Stimulated activated CD8-positive, alpha-beta memory T cell treated with anti-CD3 and anti-CD28 coated beads, Interleukin-7, amount 100 ng/mL, for 24 hours (primary cell): ENCODE data around the gene ZC3H8.
"Not testable (repeated sequence)": the region's sequence is repeated elsewhere in the genome, so short reads cannot be mapped to it uniquely, and the experiment has no call there.

ENCODE experiments used
- DNase-seq: peaks from one replicate; pipeline ENCODE4 v3.0.0-alpha.2; 2020; ENCODE audit warnings: low read depth

ZC3H8 gene

GRCh38 chr2:112254466-112255240, at the start of gene ZC3H8:
Gene ZC3H8 (minus strand): TSS chr2:112255042. CDS start chr2:112254981, 61 bp downstream.
- DNase-seq = peak; percentile 91

- no peak for DNase-seq
Observed at GRCh38 chr2:112304298-112304941, 49.6 kb upstream of the ZC3H8 start.

GRCh38 chr2:112301973-112302372, 47.1 kb upstream of the ZC3H8 start:
- no peak for DNase-seq

- no peak for DNase-seq
Observed at GRCh38 chr2:112301171-112301584, 46.3 kb upstream of the ZC3H8 start.

- DNase-seq = no peak
Observed at GRCh38 chr2:112296407-112296806, 41.6 kb upstream of the ZC3H8 start.

GRCh38 chr2:112295407-112296078, 40.7 kb upstream of the ZC3H8 start:
- no peak for DNase-seq

- no peak for DNase-seq
Observed at GRCh38 chr2:112293636-112294401, 39.0 kb upstream of the ZC3H8 start.

- no peak for DNase-seq
Observed at GRCh38 chr2:112290648-112291047, 35.8 kb upstream of the ZC3H8 start.

- no peak for DNase-seq
Observed at GRCh38 chr2:112290088-112290487, 35.2 kb upstream of the ZC3H8 start.

GRCh38 chr2:112283535-112283934, 28.7 kb upstream of the ZC3H8 start:
- not testable (repeated sequence) for DNase-seq

- DNase-seq = not testable (repeated sequence)
Observed at GRCh38 chr2:112282066-112282465, 27.2 kb upstream of the ZC3H8 start.

- DNase-seq = no peak
Observed at GRCh38 chr2:112277596-112278220, 22.9 kb upstream of the ZC3H8 start.

GRCh38 chr2:112276954-112277353, 22.1 kb upstream of the ZC3H8 start:
- DNase-seq = no peak

GRCh38 chr2:112275887-112276773, 21.3 kb upstream of the ZC3H8 start:
- peak; percentile 63 for DNase-seq

- peak; percentile 99 for DNase-seq
Observed at GRCh38 chr2:112275311-112275886, 20.6 kb upstream of the ZC3H8 start, which contains the start of gene ZC3H6. Gene ZC3H6 (plus strand): TSS chr2:112275597. CDS start chr2:112275995, 398 bp downstream.

- DNase-seq = no peak
Observed at GRCh38 chr2:112273349-112273748, 18.5 kb upstream of the ZC3H8 start.

- DNase-seq = no peak
Observed at GRCh38 chr2:112272669-112273068, 17.8 kb upstream of the ZC3H8 start.

- no peak for DNase-seq
Observed at GRCh38 chr2:112268547-112268946, 13.7 kb upstream of the ZC3H8 start.

- no peak for DNase-seq
Observed at GRCh38 chr2:112262876-112263275, 8.0 kb upstream of the ZC3H8 start.

GRCh38 chr2:112260295-112260625, 5.4 kb upstream of the ZC3H8 start:
- no peak for DNase-seq
